Astrocyte (in vitro differentiated cells and primary cell): ENCODE data around the gene TRIM4.

Experiments used
- EZH2 ChIP-seq: IDR thresholded peaks from 2 replicates; pipeline ENCODE4 v1.6.1; 2012; ENCODE audit warnings: mild to moderate bottlenecking, low read length, inconsistent platforms; ENCODE audit not compliant: insufficient read depth
- TF ChIP-seq, protein P1 (sequence below): IDR thresholded peaks from 2 replicates; pipeline ENCODE4 v1.5.1; 2011; ENCODE audit warnings: low read depth, mild to moderate bottlenecking, inconsistent platforms, low read length, moderate library complexity; ENCODE audit not compliant: insufficient read depth

DNA sequence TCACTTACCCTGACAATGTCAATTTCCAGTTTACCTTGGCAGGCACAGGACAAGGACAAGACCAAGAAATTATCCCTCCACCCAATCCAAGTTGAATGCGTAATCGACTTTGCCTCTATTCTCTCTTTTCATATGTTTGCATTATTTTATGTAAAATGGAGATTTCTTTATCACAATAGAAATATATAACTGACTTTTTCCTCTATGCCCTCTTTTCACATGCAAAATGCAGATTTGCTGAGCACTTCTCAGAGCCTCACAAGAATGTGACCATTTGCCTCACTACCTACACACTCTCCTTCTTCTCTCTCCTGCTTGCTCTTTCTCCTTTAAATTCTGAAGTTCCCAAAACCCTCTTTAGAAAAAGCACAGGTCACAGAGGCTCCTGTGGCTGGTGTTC is 76.4 kb downstream of the TRIM4 start:
- TF ChIP-seq, protein P1, sequence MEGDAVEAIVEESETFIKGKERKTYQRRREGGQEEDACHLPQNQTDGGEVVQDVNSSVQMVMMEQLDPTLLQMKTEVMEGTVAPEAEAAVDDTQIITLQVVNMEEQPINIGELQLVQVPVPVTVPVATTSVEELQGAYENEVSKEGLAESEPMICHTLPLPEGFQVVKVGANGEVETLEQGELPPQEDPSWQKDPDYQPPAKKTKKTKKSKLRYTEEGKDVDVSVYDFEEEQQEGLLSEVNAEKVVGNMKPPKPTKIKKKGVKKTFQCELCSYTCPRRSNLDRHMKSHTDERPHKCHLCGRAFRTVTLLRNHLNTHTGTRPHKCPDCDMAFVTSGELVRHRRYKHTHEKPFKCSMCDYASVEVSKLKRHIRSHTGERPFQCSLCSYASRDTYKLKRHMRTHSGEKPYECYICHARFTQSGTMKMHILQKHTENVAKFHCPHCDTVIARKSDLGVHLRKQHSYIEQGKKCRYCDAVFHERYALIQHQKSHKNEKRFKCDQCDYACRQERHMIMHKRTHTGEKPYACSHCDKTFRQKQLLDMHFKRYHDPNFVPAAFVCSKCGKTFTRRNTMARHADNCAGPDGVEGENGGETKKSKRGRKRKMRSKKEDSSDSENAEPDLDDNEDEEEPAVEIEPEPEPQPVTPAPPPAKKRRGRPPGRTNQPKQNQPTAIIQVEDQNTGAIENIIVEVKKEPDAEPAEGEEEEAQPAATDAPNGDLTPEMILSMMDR = no peak
- TF ChIP-seq EZH2 = no peak
